ENCODE results near the gene RHCG. TPM values are rescaled to one million over a fixed set of nuclear protein-coding genes. Genes with fewer than 3 reads are reported as not detected.

Gene RHCG
- total and polyA plus RNA-seq, 7 donors: 0.30 to 0.66 (median 0.43) TPM; not detected in 3

GRCh38 chr15:89492934-89493631, 3.3 kb downstream of the RHCG start:
- Histone ChIP-seq H3K27ac (no peak overlapping the region), H3K4me3 (no peak overlapping the region), H3K4me1 (no peaks in the 10 kb centered on the region), H3K27me3 (ENCODE audit: insufficient read depth in 3 of 3, low read length in 2 of 3) (peaks cover 4 to 76% (median 18%) of the 10 kb centered on the region in 3 donors), H3K36me3 (ENCODE audit: insufficient read depth in 1 of 2, low read depth in 1 of 2) (no peaks in the 10 kb centered on the region), H3K9me3 (no peaks in the 10 kb centered on the region)
- 53 to 65% (median 55%) methylated on average over 16 of the region's 16 CpGs for WGBS, 3 donors
- ATAC-seq (no peak), DNase-seq (no peak)
- TF ChIP-seq CTCF (IDR thresholded peaks at IDR 0.05): no peak
- intact Hi-C loops (cut with DNase I): no loop called here

DNA sequence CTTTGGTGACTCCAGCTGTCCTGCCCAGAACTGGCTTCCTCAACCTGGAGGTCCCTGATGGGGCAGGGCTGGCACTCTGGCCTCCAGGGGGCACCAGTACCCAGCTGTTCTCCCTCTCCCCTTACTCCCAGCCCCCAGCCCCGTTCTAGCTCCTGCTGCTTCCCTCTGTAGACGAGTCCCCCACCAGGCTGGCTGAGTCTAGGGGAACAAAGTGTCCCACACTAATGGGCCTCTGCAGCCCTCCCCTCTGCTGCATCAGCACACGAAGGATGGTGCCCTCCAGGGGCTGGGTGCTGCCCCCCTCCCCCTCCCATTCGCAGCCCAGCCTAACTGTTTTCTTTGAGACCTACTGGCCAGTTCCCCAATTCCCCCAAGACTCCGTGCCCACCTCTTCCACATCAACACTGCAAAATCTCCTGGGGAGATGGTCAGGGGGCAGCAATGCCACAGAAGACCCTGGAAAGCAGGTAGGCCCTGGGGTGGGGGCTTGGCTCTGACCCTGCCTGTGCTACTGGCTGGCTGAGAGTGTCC, 4.2 kb downstream of the RHCG start:
- Histone ChIP-seq H3K4me3 (no peak overlapping the region), H3K9me3 (no peaks in the 10 kb centered on the region), H3K4me1 (no peaks in the 10 kb centered on the region), H3K27me3 (ENCODE audit: insufficient read depth in 3 of 3, low read length in 2 of 3) (peaks cover 4 to 78% (median 18%) of the 10 kb centered on the region in 3 donors), H3K36me3 (ENCODE audit: insufficient read depth in 1 of 2, low read depth in 1 of 2) (no peaks in the 10 kb centered on the region), H3K27ac (no peak overlapping the region)
- ATAC-seq: no peak
- WGBS, 3 donors: 28 to 33% (median 28%) methylated on average over 5 of the region's 5 CpGs
- no peak for DNase-seq
- TF ChIP-seq CTCF (IDR thresholded peaks at IDR 0.05): no peak
- intact Hi-C loops (cut with DNase I): no loop called here

- no peaks in the 10 kb centered on the region for H3K4me1 ChIP-seq
- intact Hi-C loops (cut with DNase I): no loop called here
- no peaks in the 10 kb centered on the region for H3K9me3 ChIP-seq
- peaks cover 4 to 75% (median 19%) of the 10 kb centered on the region in 3 donors for H3K27me3 ChIP-seq (ENCODE audit: insufficient read depth in 3 of 3, low read length in 2 of 3)
- no peak for TF ChIP-seq CTCF (IDR thresholded peaks at IDR 0.05)
- H3K36me3 ChIP-seq (ENCODE audit: insufficient read depth in 1 of 2, low read depth in 1 of 2): no peaks in the 10 kb centered on the region
- 45 to 65% (median 47%) methylated on average over 7 to 8 of the region's 8 CpGs for WGBS, 3 donors
- no peak for DNase-seq
- ATAC-seq: no peak
- no peak overlapping the region for H3K4me3 ChIP-seq
- H3K27ac ChIP-seq: no peak overlapping the region
These were observed 5.5 kb downstream of the RHCG start for GRCh38 chr15:89490814-89491315.

DNA sequence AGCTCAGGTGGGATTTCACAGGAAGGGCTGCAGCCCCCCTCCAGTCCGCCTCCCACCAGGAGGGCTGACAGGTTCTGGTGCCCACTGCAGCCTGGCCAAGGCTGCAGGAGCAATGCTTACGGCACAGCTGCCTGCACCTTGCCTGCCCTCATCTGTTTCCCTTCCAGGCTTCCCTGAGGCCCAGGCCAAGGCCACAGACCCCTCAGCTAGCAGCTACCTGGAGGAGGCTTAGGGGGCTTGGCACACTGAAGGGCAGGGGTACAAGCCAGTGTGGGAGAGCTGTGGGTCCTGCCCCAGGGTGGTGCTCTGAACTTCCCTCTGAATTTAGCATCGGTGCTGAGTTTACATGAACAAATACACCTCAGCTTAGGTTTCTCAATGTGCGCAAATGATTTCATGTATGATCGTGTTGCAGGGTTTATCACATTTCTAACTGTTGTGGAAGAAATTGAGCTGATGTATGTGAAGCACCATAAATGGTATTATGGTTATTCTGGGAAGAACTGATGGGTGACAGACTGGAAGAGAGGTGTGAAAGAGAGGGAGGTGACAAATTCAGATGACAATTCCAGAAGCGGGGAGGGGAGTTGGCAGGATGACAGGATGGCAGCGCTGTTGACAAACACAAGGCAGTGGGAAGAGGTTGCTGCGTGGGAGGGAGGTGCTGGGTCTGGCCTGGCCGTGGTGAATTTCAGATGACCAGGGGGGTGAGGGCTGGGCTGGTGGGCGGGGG, 6.1 kb downstream of the RHCG start:
- no peaks in the 10 kb centered on the region for H3K4me1 ChIP-seq
- DNase-seq (no peak), ATAC-seq (no peak)
- H3K36me3 ChIP-seq (ENCODE audit: insufficient read depth in 1 of 2, low read depth in 1 of 2): no peaks in the 10 kb centered on the region
- TF ChIP-seq CTCF (IDR thresholded peaks at IDR 0.05): no peak
- no peaks in the 10 kb centered on the region for H3K9me3 ChIP-seq
- no peak overlapping the region for H3K4me3 ChIP-seq
- intact Hi-C loops (cut with DNase I): no loop called here
- peaks cover 4 to 75% (median 19%) of the 10 kb centered on the region in 3 donors for H3K27me3 ChIP-seq (ENCODE audit: insufficient read depth in 3 of 3, low read length in 2 of 3)
- no peak overlapping the region for H3K27ac ChIP-seq
- WGBS, 3 donors: 49 to 53% (median 50%) methylated on average over 10 of the region's 10 CpGs

All from psoas muscle (tissue), 8 donors.